ENCODE measurements around the gene ZNF446.
"Not testable (repeated sequence)": the region's sequence is repeated elsewhere in the genome, so short reads cannot be mapped to it uniquely, and the experiment has no call there.

ZNF446 gene

GRCh38 chr19:58470837-58471543, 5.2 kb upstream of the ZNF446 start:
- DNase-seq, result not testable (repeated sequence)

- DNase-seq, result no peak
Measured at GRCh38 chr19:58471736-58472135, 4.4 kb upstream of the ZNF446 start.

- no peak for DNase-seq
Measured at GRCh38 chr19:58473775-58474174, 2.4 kb upstream of the ZNF446 start.

GRCh38 chr19:58474291-58474996, 1.7 kb upstream of the ZNF446 start:
- DNase-seq, result no peak

GRCh38 chr19:58474997-58475713, 997 bp upstream of the ZNF446 start:
- no peak for DNase-seq

GRCh38 chr19:58476498-58477015, 405 bp downstream of the ZNF446 start:
- DNase-seq, result no peak

- no peak for DNase-seq
Measured at GRCh38 chr19:58477130-58477529, 978 bp downstream of the ZNF446 start.

- no peak for DNase-seq
Measured at GRCh38 chr19:58477871-58478270, 1.7 kb downstream of the ZNF446 start.

GRCh38 chr19:58479303-58479702, 3.2 kb downstream of the ZNF446 start:
- DNase-seq, result no peak

GRCh38 chr19:58479736-58480480, 3.8 kb downstream of the ZNF446 start:
- DNase-seq, result no peak

- no peak for DNase-seq
Measured at GRCh38 chr19:58480481-58480830, 4.3 kb downstream of the ZNF446 start.

- no peak for DNase-seq
Measured at GRCh38 chr19:58480831-58481230, 4.7 kb downstream of the ZNF446 start.

GRCh38 chr19:58482372-58482771, 6.2 kb downstream of the ZNF446 start:
- DNase-seq, result no peak

GRCh38 chr19:58483776-58484175, 7.6 kb downstream of the ZNF446 start:
- DNase-seq, result no peak

- not testable (repeated sequence) for DNase-seq
Measured at GRCh38 chr19:58484349-58484748, 8.2 kb downstream of the ZNF446 start.

GRCh38 chr19:58491393-58491792, 15.2 kb downstream of the ZNF446 start:
- DNase-seq, result no peak

GRCh38 chr19:58492265-58492664, 16.1 kb downstream of the ZNF446 start:
- no peak for DNase-seq

- DNase-seq, result no peak
Measured at GRCh38 chr19:58497634-58498170, 21.6 kb downstream of the ZNF446 start.

- no peak for DNase-seq
Measured at GRCh38 chr19:58498316-58499020, 22.3 kb downstream of the ZNF446 start.

GRCh38 chr19:58499021-58499927, 23.1 kb downstream of the ZNF446 start:
- peak; percentile 98 for DNase-seq

- DNase-seq, result no peak
Measured at GRCh38 chr19:58500242-58500641, 24.1 kb downstream of the ZNF446 start.

All from CD4-positive, alpha-beta T cell treated with Interleukin-17A for 1 hour (primary cell).